ENCODE measurements around the gene TMPRSS7. TPM values are rescaled to one million over a fixed set of nuclear protein-coding genes. Genes with fewer than 3 reads are reported as not detected.

Gene TMPRSS7
- total RNA-seq, 1 experiment from 2014 or later, result not detected

DNA sequence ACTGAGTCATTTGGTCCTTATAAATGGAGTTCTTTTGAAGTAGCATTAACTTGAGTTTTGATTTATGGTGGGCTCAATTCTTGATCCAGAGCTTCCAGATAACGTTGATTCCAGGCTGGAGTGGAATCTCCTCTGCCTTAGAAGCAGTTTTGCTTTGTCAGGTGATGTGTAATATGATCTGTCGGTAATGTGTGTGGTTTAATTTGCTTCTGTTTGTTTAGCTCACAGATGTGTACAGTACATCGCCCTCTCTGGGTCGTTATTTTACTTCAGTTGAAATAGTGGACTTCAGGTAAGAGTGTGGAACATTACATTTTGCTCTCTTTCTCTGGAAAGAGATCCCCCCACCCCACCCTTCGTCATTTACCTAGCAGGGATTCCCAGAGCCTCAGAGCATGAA is 74.8 kb downstream of the TMPRSS7 start (continued):
- TF ChIP-seq, protein P1, sequence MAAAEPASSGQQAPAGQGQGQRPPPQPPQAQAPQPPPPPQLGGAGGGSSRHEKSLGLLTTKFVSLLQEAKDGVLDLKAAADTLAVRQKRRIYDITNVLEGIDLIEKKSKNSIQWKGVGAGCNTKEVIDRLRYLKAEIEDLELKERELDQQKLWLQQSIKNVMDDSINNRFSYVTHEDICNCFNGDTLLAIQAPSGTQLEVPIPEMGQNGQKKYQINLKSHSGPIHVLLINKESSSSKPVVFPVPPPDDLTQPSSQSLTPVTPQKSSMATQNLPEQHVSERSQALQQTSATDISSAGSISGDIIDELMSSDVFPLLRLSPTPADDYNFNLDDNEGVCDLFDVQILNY (CRISPR knock-in tag; IDR thresholded peaks at IDR 0.05), result no peak
- TF ChIP-seq NR2C2 (CRISPR knock-in tag; IDR thresholded peaks at IDR 0.05) (no peak), CTCF (IDR thresholded peaks at IDR 0.05) (no peak), ATF3 (CRISPR knock-in tag; conservative IDR thresholded peaks at IDR 0.05) (no peak)

- ATAC-seq (peak; percentile 98), DNase-seq (ENCODE audit: low spot score) (peak; percentile 63)
- no peak overlapping the region for H3K4me3 Mint-ChIP-seq
- CTCF ChIA-PET, result interaction anchor here (0.5 to 1.8 kb wide), 73 partner anchors 9 to 892 kb away, joined by 3 to 73 read pairs (median 4); partner anchors contain the start of genes ABHD10, ATG3, C3orf52 and CD200
- TF ChIP-seq CTCF (IDR thresholded peaks at IDR 0.05) (peak; percentile 76), ZNF396 (CRISPR knock-in tag; IDR thresholded peaks at IDR 0.05; ENCODE audit: borderline replicate concordance) (no peak), ATF2 (CRISPR knock-in tag; IDR thresholded peaks at IDR 0.05; ENCODE audit: borderline replicate concordance, low read depth) (no peak), FOXP4 (CRISPR knock-in tag; IDR thresholded peaks at IDR 0.05) (no peak), ATF3 (CRISPR knock-in tag; conservative IDR thresholded peaks at IDR 0.05) (no peak), CBFB (CRISPR knock-in tag; IDR thresholded peaks at IDR 0.05; ENCODE audit: low read depth) (no peak), ZNF121 (CRISPR knock-in tag; IDR thresholded peaks at IDR 0.05) (no peak)
- TF ChIP-seq, protein P2, sequence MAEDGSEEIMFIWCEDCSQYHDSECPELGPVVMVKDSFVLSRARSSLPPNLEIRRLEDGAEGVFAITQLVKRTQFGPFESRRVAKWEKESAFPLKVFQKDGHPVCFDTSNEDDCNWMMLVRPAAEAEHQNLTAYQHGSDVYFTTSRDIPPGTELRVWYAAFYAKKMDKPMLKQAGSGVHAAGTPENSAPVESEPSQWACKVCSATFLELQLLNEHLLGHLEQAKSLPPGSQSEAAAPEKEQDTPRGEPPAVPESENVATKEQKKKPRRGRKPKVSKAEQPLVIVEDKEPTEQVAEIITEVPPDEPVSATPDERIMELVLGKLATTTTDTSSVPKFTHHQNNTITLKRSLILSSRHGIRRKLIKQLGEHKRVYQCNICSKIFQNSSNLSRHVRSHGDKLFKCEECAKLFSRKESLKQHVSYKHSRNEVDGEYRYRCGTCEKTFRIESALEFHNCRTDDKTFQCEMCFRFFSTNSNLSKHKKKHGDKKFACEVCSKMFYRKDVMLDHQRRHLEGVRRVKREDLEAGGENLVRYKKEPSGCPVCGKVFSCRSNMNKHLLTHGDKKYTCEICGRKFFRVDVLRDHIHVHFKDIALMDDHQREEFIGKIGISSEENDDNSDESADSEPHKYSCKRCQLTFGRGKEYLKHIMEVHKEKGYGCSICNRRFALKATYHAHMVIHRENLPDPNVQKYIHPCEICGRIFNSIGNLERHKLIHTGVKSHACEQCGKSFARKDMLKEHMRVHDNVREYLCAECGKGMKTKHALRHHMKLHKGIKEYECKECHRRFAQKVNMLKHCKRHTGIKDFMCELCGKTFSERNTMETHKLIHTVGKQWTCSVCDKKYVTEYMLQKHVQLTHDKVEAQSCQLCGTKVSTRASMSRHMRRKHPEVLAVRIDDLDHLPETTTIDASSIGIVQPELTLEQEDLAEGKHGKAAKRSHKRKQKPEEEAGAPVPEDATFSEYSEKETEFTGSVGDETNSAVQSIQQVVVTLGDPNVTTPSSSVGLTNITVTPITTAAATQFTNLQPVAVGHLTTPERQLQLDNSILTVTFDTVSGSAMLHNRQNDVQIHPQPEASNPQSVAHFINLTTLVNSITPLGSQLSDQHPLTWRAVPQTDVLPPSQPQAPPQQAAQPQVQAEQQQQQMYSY (CRISPR knock-in tag; IDR thresholded peaks at IDR 0.05), result no peak
- POLR2A ChIA-PET, result interaction anchor here (0.5 to 1.1 kb wide), 4 partner anchors 144 to 450 kb away, joined by 3 read pairs; partner anchors contain the start of genes ATG3, SLC35A5 and SLC9C1
- no peaks in the 10 kb centered on the region for H3K9me3 Mint-ChIP-seq
- 0 out of 2 replicates have a peak overlapping the region, but pooled peaks have one; percentile 43 for H3K27ac Mint-ChIP-seq
- H3K27me3 Mint-ChIP-seq (ENCODE audit: low read depth), result no peaks in the 10 kb centered on the region
- H3K4me1 Mint-ChIP-seq, result peaks cover 11% of the 10 kb centered on the region
- H3K36me3 Mint-ChIP-seq, result peaks cover 13% of the 10 kb centered on the region
Measured at GRCh38 chr3:112111785-112112402, 77.4 kb downstream of the TMPRSS7 start.
